HEK293 (cell line): ENCODE data around the gene AP3B2.

Experiments used
- CTCF ChIA-PET: fragments of 350-600 bp; formaldehyde crosslinking; extraction: SDS; loops from one replicate; lab custom pipeline; 2021; ENCODE audit warnings: antibody characterized with exemption; lab: Yijun Ruan, JAX
- POLR2A ChIA-PET: fragments of 300-600 bp; formaldehyde crosslinking; extraction: SDS; loops from one replicate; lab custom pipeline; 2020; ENCODE audit warnings: antibody characterized with exemption, inconsistent platforms; lab: Yijun Ruan, JAX
- H3K27ac ChIP-seq: fragments of 200-500 bp; sonication (Bioruptor generic); 2 replicates; pipeline ENCODE4 v1.5.1; 2014; ENCODE audit warnings: low read depth, low read length, control low read depth, inconsistent platforms; ENCODE audit errors: extremely low read depth
- H3K36me3 ChIP-seq, 2 experiments: fragments of 200-500 bp in 1 of 2; sonication (Bioruptor generic) in 1 of 2; 1 replicate in 1 of 2; 2 replicates in 1 of 2; pipeline ENCODE4 v1.5.1; 2014 to 2017; ENCODE audit warnings: inconsistent platforms in 2 of 2, low read length in 2 of 2; ENCODE audit not compliant: control insufficient read depth in 2 of 2, insufficient read depth in 1 of 2
- H3K4me1 ChIP-seq: fragments of 200-500 bp; sonication (Bioruptor generic); 2 replicates; pipeline ENCODE4 v1.5.1; 2014; ENCODE audit warnings: mild to moderate bottlenecking, low read length, inconsistent platforms; ENCODE audit not compliant: control insufficient read depth, insufficient read depth
- H3K4me3 ChIP-seq: 2 replicates; pipeline ENCODE4 v1.5.1; 2011; ENCODE audit warnings: low read depth, mild to moderate bottlenecking, control low read depth, low read length, moderate library complexity
- H3K9me3 ChIP-seq: fragments of 200-500 bp; sonication (Bioruptor generic); 2 replicates; pipeline ENCODE4 v1.5.1; 2014; ENCODE audit warnings: low read depth, low read length, inconsistent platforms; ENCODE audit not compliant: control insufficient read depth, insufficient read depth
- BCL11A ChIP-seq: fragments of 450-650 bp; formaldehyde crosslinking; IDR thresholded peaks from 2 replicates; pipeline ENCODE4 v1.5.1; 2016; ENCODE audit warnings: low read depth, missing biosample characterization, missing genetic modification characterization
- GLI2 ChIP-seq: fragments of 450-650 bp; formaldehyde crosslinking; IDR thresholded peaks from 2 replicates; pipeline ENCODE4; 2017; ENCODE audit warnings: missing biosample characterization, missing genetic modification characterization, low read depth, borderline replicate concordance
- KLF9 ChIP-seq: fragments of 450-650 bp; formaldehyde crosslinking; IDR thresholded peaks from 2 replicates; pipeline ENCODE4 v1.5.1; 2016; ENCODE audit warnings: missing biosample characterization, missing genetic modification characterization, low read depth
- MYNN ChIP-seq: fragments of 450-650 bp; formaldehyde crosslinking; IDR thresholded peaks from 2 replicates; pipeline ENCODE4 v1.5.1; 2016; ENCODE audit warnings: missing biosample characterization, missing genetic modification characterization, borderline replicate concordance
- OSR2 ChIP-seq: fragments of 450-650 bp; formaldehyde crosslinking; IDR thresholded peaks from 2 replicates; pipeline ENCODE4 v1.5.1; 2016; ENCODE audit warnings: missing biosample characterization, missing genetic modification characterization
- REST ChIP-seq: fragments of 450-650 bp; formaldehyde crosslinking; IDR thresholded peaks from 2 replicates; pipeline ENCODE4 v1.5.1; 2016; ENCODE audit warnings: missing biosample characterization, missing genetic modification characterization
- SCRT2 ChIP-seq: fragments of 450-650 bp; formaldehyde crosslinking; IDR thresholded peaks from 2 replicates; pipeline ENCODE4 v1.5.1; 2016; ENCODE audit warnings: missing biosample characterization, missing genetic modification characterization
- SP2 ChIP-seq: fragments of 450-650 bp; formaldehyde crosslinking; IDR thresholded peaks from 2 replicates; pipeline ENCODE4 v1.5.1; 2016; ENCODE audit warnings: missing biosample characterization, missing genetic modification characterization
- SP7 ChIP-seq: fragments of 450-650 bp; formaldehyde crosslinking; IDR thresholded peaks from 2 replicates; pipeline ENCODE4 v1.5.1; 2016; ENCODE audit warnings: missing biosample characterization, missing genetic modification characterization
- ZIC2 ChIP-seq: fragments of 450-650 bp; formaldehyde crosslinking; IDR thresholded peaks from 2 replicates; pipeline ENCODE4 v1.5.1; 2016; ENCODE audit warnings: missing biosample characterization, missing genetic modification characterization
- ZNF10 ChIP-seq: fragments of 450-650 bp; formaldehyde crosslinking; IDR thresholded peaks from 2 replicates; pipeline ENCODE4 v1.5.1; 2017; ENCODE audit warnings: missing biosample characterization, missing genetic modification characterization
- ZNF146 ChIP-seq: fragments of 450-650 bp; formaldehyde crosslinking; IDR thresholded peaks from 2 replicates; pipeline ENCODE4 v1.5.1; 2016; ENCODE audit warnings: missing biosample characterization, missing genetic modification characterization
- ZNF155 ChIP-seq: fragments of 450-650 bp; formaldehyde crosslinking; IDR thresholded peaks from 2 replicates; pipeline ENCODE4 v1.5.1; 2016; ENCODE audit warnings: missing biosample characterization, missing genetic modification characterization
- ZNF211 ChIP-seq: fragments of 450-650 bp; formaldehyde crosslinking; IDR thresholded peaks from 2 replicates; pipeline ENCODE4 v1.5.1; 2016; ENCODE audit warnings: low read depth, missing biosample characterization, missing genetic modification characterization
- ZNF394 ChIP-seq: fragments of 450-650 bp; formaldehyde crosslinking; IDR thresholded peaks from 2 replicates; pipeline ENCODE4 v1.5.1; 2016; ENCODE audit warnings: missing biosample characterization, missing genetic modification characterization, mild to moderate bottlenecking, moderate library complexity, borderline replicate concordance
- ZNF404 ChIP-seq: fragments of 450-650 bp; formaldehyde crosslinking; IDR thresholded peaks from 2 replicates; pipeline ENCODE4 v1.5.1; 2017; ENCODE audit warnings: missing biosample characterization, missing genetic modification characterization
- ZNF433 ChIP-seq: fragments of 450-650 bp; formaldehyde crosslinking; IDR thresholded peaks from 2 replicates; pipeline ENCODE4 v1.5.1; 2016; ENCODE audit warnings: missing biosample characterization, missing genetic modification characterization, low read depth
- ZNF544 ChIP-seq: fragments of 450-650 bp; formaldehyde crosslinking; IDR thresholded peaks from 2 replicates; pipeline ENCODE4 v1.5.0; 2017; ENCODE audit warnings: missing biosample characterization, missing genetic modification characterization
- ZNF571 ChIP-seq: fragments of 450-650 bp; formaldehyde crosslinking; IDR thresholded peaks from 2 replicates; pipeline ENCODE4 v1.5.0; 2017; ENCODE audit warnings: missing biosample characterization, missing genetic modification characterization
- ZNF623 ChIP-seq: fragments of 450-650 bp; formaldehyde crosslinking; IDR thresholded peaks from 2 replicates; pipeline ENCODE4 v1.5.1; 2016; ENCODE audit warnings: missing biosample characterization, missing genetic modification characterization
- ZNF645 ChIP-seq: fragments of 450-650 bp; formaldehyde crosslinking; IDR thresholded peaks from 2 replicates; pipeline ENCODE4; 2016; ENCODE audit warnings: missing biosample characterization, missing genetic modification characterization
- ZNF670 ChIP-seq: fragments of 450-650 bp; formaldehyde crosslinking; IDR thresholded peaks from 2 replicates; pipeline ENCODE4 v1.5.1; 2016; ENCODE audit warnings: missing biosample characterization, missing genetic modification characterization, low read depth
- ZNF707 ChIP-seq: fragments of 450-650 bp; formaldehyde crosslinking; IDR thresholded peaks from 2 replicates; pipeline ENCODE4 v1.5.1; 2016; ENCODE audit warnings: missing biosample characterization, missing genetic modification characterization
- TF ChIP-seq, protein P1 (sequence below): fragments of 450-650 bp; formaldehyde crosslinking; IDR thresholded peaks from 2 replicates; pipeline ENCODE4 v1.5.1; 2016; ENCODE audit warnings: missing biosample characterization, missing genetic modification characterization
- TF ChIP-seq, protein P2 (sequence below): fragments of 450-650 bp; formaldehyde crosslinking; conservative IDR thresholded peaks from 2 replicates; pipeline ENCODE4 v1.5.1; 2016; ENCODE audit warnings: low read depth, missing biosample characterization, missing genetic modification characterization
- TF ChIP-seq, protein P3 (sequence below): fragments of 450-650 bp; formaldehyde crosslinking; IDR thresholded peaks from 2 replicates; pipeline ENCODE4 v1.5.1; 2017; ENCODE audit warnings: missing biosample characterization, missing genetic modification characterization

The AP3B2 gene

DNA sequence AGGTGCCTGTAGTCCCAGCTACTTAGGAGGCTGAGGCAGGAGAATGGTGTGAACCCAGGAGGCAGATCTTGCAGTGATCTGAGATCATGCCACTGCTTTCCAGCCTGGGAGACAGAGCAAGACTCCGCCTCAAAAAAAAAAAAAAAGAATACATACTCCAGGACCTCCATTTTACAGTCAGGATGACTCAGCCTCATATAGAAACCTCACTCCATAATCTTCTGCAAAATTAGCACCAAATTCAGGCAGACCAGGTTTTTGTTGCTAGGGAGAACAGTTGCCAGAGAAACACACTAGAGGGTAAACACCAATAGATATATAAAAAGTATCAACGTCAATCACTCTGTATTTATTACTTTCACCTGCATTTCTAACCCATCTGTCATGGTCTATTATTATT is 28.3 kb upstream of the AP3B2 start (continued):
- no peak for TF ChIP-seq REST (tag by site-specific recombination)
- no peak for TF ChIP-seq ZNF155
- TF ChIP-seq ZNF544 (tag by site-specific recombination): no peak
- TF ChIP-seq OSR2 (tag by site-specific recombination): no peak
- no peak for TF ChIP-seq SP2 (tag by site-specific recombination)
- no peak for TF ChIP-seq ZNF645 (tag by site-specific recombination)
- TF ChIP-seq, protein P1, sequence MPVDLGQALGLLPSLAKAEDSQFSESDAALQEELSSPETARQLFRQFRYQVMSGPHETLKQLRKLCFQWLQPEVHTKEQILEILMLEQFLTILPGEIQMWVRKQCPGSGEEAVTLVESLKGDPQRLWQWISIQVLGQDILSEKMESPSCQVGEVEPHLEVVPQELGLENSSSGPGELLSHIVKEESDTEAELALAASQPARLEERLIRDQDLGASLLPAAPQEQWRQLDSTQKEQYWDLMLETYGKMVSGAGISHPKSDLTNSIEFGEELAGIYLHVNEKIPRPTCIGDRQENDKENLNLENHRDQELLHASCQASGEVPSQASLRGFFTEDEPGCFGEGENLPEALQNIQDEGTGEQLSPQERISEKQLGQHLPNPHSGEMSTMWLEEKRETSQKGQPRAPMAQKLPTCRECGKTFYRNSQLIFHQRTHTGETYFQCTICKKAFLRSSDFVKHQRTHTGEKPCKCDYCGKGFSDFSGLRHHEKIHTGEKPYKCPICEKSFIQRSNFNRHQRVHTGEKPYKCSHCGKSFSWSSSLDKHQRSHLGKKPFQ (tag by site-specific recombination): peak; percentile 18; the same call in 1 of the 2 replicates
- TF ChIP-seq ZNF433 (tag by site-specific recombination): no peak
- TF ChIP-seq MYNN (tag by site-specific recombination): peak; percentile 81
- no peak for TF ChIP-seq ZIC2 (tag by site-specific recombination)
- TF ChIP-seq ZNF10 (tag by site-specific recombination): no peak
- TF ChIP-seq ZNF623 (tag by site-specific recombination): no peak
- TF ChIP-seq GLI2: no peak
- no peak for TF ChIP-seq ZNF571 (tag by site-specific recombination)

- ChIA-PET CTCF (no interaction called here), POLR2A (interaction anchor here (0.7 kb wide), 1 partner anchor 285 kb away, joined by 3 read pairs; no protein-coding TSS in a partner anchor)
- Histone ChIP-seq H3K4me3 (no peak overlapping the region), H3K27ac (no peak overlapping the region), H3K4me1 (no peaks in the 10 kb centered on the region), H3K36me3 (no peaks in the 10 kb centered on the region), H3K9me3 (no peaks in the 10 kb centered on the region)
- TF ChIP-seq ZNF404 (tag by site-specific recombination) (no peak), KLF9 (tag by site-specific recombination) (no peak), BCL11A (tag by site-specific recombination) (no peak), SCRT2 (tag by site-specific recombination) (no peak), ZNF394 (tag by site-specific recombination) (no peak), SP7 (tag by site-specific recombination) (no peak), ZNF707 (tag by site-specific recombination) (no peak), ZNF211 (tag by site-specific recombination) (no peak), ZNF146 (tag by site-specific recombination) (no peak), ZNF670 (tag by site-specific recombination) (no peak)
- TF ChIP-seq, protein P2, sequence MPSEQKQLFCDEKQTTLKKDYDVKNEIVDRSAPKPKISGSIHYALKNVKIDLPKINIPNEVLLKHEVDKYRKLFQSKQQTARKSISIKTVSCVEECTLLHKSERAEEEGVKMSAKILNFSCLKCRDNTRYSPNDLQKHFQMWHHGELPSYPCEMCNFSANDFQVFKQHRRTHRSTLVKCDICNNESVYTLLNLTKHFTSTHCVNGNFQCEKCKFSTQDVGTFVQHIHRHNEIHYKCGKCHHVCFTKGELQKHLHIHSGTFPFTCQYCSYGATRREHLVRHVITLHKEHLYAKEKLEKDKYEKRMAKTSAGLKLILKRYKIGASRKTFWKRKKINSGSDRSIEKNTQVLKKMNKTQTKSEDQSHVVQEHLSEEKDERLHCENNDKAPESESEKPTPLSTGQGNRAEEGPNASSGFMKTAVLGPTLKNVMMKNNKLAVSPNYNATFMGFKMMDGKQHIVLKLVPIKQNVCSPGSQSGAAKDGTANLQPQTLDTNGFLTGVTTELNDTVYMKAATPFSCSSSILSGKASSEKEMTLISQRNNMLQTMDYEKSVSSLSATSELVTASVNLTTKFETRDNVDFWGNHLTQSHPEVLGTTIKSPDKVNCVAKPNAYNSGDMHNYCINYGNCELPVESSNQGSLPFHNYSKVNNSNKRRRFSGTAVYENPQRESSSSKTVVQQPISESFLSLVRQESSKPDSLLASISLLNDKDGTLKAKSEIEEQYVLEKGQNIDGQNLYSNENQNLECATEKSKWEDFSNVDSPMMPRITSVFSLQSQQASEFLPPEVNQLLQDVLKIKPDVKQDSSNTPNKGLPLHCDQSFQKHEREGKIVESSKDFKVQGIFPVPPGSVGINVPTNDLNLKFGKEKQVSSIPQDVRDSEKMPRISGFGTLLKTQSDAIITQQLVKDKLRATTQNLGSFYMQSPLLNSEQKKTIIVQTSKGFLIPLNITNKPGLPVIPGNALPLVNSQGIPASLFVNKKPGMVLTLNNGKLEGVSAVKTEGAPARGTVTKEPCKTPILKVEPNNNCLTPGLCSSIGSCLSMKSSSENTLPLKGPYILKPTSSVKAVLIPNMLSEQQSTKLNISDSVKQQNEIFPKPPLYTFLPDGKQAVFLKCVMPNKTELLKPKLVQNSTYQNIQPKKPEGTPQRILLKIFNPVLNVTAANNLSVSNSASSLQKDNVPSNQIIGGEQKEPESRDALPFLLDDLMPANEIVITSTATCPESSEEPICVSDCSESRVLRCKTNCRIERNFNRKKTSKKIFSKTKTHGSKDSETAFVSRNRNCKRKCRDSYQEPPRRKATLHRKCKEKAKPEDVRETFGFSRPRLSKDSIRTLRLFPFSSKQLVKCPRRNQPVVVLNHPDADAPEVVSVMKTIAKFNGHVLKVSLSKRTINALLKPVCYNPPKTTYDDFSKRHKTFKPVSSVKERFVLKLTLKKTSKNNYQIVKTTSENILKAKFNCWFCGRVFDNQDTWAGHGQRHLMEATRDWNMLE: no peak
- TF ChIP-seq, protein P3, sequence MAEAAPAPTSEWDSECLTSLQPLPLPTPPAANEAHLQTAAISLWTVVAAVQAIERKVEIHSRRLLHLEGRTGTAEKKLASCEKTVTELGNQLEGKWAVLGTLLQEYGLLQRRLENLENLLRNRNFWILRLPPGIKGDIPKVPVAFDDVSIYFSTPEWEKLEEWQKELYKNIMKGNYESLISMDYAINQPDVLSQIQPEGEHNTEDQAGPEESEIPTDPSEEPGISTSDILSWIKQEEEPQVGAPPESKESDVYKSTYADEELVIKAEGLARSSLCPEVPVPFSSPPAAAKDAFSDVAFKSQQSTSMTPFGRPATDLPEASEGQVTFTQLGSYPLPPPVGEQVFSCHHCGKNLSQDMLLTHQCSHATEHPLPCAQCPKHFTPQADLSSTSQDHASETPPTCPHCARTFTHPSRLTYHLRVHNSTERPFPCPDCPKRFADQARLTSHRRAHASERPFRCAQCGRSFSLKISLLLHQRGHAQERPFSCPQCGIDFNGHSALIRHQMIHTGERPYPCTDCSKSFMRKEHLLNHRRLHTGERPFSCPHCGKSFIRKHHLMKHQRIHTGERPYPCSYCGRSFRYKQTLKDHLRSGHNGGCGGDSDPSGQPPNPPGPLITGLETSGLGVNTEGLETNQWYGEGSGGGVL (tag by site-specific recombination): no peak
These were observed 21.9 kb upstream of the AP3B2 start for GRCh38 chr15:82731527-82731926.
